Stimulated activated CD4-positive, alpha-beta T cell treated with anti-CD3 and anti-CD28 coated beads, Interleukin-12 subunit alpha, Interleukin-12 subunit beta, amount 100 ng/mL, for 4 hours (primary cell): ENCODE results near the gene UGT2B17.
"Not testable (repeated sequence)": the region's sequence is repeated elsewhere in the genome, so short reads cannot be mapped to it uniquely, and the experiment has no call there.

ENCODE experiments used
- DNase-seq: peaks from one replicate; pipeline ENCODE4 v3.0.0-alpha.2; 2020

UGT2B17 gene

GRCh38 chr4:68576272-68577125 is at the start of gene UGT2B17:
Gene UGT2B17 (minus strand): TSS chr4:68576322. CDS start chr4:68568484, 7,838 bp downstream.
- DNase-seq = no peak

GRCh38 chr4:68622731-68623130 is 46.6 kb upstream of the UGT2B17 start:
- DNase-seq = not testable (repeated sequence)

DNA sequence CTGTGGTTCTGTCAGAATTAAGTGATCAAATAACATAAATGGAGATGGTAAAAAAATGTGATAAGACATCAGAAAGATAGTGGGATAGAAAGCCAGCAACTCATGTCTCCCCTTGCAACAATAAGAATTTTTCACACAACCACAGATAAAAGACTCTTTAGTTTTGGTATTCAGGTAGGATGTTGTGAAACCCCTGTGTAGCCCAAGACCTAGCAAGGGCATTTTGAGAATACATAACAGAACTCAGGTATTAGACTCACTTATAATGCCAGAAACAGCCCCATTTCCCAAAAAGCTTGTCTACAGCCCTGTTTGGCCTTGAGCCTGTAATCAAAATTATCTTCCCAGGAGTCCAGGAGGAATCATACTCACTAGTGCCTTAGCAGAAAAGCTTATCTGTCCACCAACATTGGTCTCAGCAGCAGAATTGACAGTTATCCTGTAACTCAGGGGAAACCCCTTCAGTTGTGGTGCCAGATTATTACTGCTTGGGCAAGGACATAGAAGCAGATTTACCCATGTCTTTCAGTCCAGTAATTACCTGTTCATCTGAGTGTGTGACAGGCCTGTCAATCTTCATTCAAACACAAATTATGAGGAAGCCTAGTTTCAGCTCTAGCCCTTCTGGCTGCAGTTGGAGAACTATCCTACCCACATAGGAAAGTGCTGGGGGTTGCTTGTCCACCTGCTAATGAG is 41.0 kb upstream of the UGT2B17 start:
- no peak for DNase-seq

- no peak for DNase-seq
Observed at GRCh38 chr4:68615699-68616422, 39.7 kb upstream of the UGT2B17 start.

- no peak for DNase-seq
Observed at GRCh38 chr4:68613752-68614151, 37.6 kb upstream of the UGT2B17 start.

DNA sequence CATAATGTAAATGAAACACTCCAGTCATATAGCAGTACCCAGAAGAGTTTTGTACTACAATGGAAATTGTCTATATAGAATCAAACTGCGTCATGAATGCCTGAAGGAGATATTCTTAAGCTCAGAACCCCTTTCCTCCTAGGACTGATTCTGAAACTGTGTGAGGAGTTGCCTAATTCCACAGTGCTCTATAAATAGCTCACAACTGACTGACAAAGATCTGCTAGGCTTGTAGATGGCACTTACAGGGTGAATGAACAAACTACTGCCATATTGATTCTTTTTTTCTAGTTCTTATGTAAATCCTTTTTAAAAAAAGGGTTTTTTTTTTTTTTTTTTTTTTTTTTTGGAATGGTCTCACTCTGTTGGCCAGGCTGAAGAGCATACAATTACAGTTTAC is 30.1 kb upstream of the UGT2B17 start:
- DNase-seq = no peak

DNA sequence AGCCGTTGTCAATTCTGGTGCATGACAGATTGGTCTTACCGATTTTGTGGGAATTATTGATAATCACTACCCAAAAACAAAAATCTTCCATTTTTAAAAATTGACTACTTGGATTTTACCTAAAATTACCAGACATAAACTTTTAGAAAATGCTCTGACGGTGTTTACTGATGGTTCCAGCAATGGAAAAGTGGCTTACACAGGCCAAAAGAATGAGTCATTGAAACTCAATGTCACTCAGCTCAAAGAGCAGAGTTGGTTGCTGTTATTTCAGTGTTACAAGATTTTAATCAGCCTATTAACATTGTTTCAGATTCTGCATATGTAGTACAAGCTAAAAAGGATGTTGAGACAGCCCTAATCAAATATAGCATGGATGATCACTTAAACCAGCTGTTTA is 23.0 kb upstream of the UGT2B17 start:
- DNase-seq = no peak

- no peak for DNase-seq
Observed at GRCh38 chr4:68597482-68597881, 21.4 kb upstream of the UGT2B17 start.

DNA sequence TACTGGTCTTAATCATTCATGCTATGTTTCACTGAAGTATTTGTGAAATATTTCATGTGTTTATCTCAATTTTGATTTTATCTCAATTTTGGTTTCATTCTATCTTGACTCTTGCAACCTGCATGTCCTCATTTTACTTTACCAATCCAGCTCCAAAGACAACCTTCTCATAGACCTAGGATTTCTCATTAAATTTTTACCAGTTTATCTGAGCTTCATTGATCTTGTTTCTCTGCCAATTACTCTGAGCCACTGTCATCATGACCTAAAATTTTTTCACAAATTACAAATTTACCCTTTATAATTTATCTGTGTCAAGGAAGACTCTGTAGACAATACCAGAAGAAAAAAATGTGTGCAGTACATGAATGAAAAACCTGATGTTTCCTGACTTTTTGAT is 18.6 kb upstream of the UGT2B17 start:
- DNase-seq = no peak

DNA sequence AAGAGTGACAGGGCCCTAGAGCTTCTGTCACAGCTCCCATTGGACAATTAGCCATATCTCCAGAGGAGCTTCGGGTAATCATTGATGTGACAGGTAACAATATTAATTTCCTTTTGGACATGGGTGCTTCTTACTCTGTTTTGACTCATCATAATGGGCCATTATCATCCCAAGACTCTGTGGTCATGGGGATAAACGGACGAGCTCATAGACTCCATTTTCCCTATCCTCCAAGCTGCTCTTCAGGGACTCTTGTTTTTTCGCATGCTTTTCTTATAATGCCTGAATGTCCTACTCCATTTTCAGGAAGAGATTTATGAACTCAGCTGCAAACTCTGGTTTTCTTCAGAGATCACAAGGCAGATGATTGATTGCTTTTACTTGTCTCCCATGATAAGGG is 17.0 kb upstream of the UGT2B17 start:
- no peak for DNase-seq

DNA sequence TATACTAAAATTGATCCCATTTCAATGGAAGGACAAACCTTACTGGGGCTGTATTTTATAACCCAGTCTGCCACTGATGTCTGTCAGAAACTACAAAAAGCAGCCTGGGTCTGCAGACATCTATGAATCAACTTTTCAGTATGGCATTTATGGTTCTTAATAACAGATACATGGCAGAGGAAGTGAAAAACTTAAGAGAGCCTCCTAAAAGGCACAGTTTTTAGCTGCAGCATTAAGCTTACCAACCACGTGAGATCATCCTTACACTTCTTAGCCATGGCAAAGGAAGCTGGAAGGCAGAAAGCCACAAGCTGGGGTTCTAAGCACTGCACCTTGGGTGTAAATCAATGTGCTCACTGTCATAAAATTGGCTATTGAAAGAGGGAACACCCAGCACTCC is 16.6 kb upstream of the UGT2B17 start:
- no peak for DNase-seq

GRCh38 chr4:68591204-68591603 is 15.1 kb upstream of the UGT2B17 start:
- no peak for DNase-seq

GRCh38 chr4:68589790-68590189 is 13.7 kb upstream of the UGT2B17 start:
- DNase-seq = no peak

- DNase-seq = no peak
Observed at GRCh38 chr4:68582339-68582717, 6.2 kb upstream of the UGT2B17 start.

DNA sequence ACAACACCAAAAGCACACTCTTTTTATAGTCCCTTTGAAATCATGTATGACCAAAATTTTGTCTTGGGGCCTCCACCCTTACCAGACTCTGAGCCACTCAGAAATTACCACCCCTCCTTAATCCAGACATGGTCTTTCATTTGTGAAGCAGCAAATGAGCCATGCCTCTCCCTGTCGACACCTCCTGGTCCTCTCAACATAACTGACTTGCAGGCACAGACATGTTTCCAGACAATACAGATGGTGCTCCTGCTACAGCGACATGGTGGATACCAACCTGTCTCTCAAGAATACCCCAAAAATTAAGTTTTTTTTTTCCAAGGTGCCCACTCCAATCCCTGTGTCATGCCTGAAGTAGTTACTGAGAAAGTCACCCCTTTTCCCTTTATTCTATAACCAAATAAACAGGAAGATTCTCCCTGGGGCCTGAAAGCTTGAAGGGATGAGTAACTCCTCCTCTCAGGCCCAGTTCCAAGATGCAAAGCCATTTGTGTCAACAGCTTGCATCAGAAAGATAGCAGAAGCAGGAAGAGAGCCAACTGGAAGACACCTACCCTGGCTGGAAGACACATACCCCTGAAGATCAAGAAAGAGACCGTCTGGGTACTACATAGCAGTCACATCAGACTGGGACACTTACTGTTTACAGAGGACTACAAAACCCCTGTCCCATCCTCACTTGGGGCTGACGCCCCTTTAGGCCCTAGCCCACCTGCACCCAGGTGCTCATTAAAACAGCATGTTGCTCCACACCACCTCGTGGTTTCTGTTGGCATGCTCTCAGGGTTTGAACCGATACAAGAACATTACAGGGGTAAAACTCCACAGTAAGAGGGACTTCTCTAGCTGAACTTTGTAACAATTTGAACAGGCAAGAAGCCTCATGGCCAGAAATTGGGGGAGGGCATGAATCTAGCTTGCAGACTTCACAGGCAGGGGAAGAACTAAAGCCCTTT is 5.5 kb upstream of the UGT2B17 start:
- no peak for DNase-seq

- DNase-seq = no peak
Observed at GRCh38 chr4:68577590-68577989, 1.5 kb upstream of the UGT2B17 start.

DNA sequence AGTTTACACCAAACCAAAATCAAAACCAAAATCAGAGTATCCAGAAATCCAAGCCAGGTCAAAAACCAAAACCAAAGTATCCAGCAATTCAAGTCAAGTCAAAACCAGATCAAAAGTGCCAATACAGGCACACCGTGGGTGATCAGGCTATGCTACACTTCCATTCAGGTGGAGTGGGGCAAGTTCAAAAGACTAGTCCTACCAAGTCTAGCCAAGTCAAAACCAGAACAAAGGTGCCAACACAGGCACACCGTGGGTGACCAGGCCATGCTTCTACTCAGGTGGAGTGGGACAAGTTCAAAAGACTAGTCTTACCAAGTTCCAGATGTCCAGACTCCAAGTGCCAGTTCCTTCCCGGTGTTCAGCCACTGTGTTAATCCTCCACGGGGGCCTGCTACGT is 486 bp downstream of the UGT2B17 start:
- DNase-seq = not testable (repeated sequence)

DNA sequence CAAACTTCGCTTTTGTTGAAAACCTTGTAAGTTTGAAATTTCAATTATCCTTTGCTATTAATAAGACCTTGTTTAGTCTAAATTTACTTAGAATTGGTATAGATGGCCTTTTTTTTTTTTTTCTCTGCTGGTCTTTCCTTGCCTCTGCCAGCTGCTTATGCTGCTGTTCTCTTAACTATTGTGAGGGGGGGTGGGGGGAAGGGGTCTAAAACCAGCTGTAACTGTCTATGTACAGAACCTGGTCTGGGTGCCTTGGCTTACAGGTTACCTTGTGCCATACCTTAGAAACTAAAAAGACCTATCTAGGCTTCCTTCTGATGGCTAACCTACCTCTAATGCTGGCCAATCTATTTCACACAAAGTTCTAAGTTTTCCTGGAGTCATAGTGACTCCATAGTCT is 1.0 kb downstream of the UGT2B17 start:
- DNase-seq = no peak

GRCh38 chr4:68572653-68573170 is 3.4 kb downstream of the UGT2B17 start:
- DNase-seq = no peak

DNA sequence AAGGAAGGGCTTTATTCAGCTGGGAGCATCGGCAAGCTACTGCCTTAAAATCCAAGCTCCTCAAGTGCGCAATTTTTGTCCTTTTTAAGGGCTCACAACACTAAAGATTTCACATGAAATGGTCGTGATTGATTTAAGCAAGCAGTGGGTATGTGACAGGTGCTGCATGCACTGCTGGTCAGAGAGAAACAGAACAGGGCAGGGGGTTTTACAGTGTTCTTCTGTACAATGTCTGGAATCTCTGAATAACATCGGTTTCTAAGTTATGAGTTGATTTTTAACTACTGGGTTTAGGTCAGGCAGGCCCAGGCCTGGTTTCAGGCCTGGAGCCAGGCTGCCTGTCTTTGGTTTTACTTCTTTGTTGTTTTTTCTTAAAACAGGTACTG is 6.0 kb downstream of the UGT2B17 start:
- DNase-seq = no peak

DNA sequence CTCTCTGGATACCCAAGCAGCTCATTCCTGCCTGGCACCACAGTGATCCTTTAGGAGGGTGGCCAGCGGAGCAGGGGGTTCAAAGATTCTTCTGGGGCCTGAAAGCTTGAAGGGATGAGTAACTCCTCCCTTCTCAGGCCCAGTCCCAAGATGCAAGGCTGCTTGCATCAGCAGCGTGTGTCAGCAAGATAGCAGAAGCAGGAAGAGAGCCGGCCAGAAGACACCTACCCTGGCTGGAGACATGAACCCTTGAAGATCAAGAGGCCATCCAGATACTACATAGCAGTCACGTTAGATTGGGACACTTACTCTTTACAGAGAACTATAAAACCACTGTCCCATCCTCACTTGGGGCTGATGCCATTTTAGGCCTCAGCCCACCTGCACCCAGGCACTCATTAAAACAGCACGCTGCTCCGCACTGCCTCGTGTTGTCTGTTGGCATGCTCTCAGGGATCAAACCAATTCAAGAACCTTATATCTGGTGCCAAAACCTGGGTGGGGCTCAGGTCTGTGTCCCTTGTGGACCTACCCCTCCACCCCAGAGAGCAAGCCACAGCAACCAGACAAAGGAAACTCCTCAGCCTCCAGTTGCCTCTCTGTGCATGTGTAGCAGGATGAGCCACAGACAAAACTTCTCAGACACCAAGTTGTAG is 6.5 kb downstream of the UGT2B17 start:
- no peak for DNase-seq

GRCh38 chr4:68569036-68569435 is 7.1 kb downstream of the UGT2B17 start:
- DNase-seq = not testable (repeated sequence)
